ENCODE data around the gene CLDN3. TPM values are rescaled to one million over a fixed set of nuclear protein-coding genes. Genes with fewer than 3 reads are reported as not detected.

The CLDN3 gene
- total and polyA plus RNA-seq, 9 of the 15 experiments (the other 6 are each of a cell fraction or from before 2014, with no cell fraction given) = 0.29 TPM; not detected in 8

DNA sequence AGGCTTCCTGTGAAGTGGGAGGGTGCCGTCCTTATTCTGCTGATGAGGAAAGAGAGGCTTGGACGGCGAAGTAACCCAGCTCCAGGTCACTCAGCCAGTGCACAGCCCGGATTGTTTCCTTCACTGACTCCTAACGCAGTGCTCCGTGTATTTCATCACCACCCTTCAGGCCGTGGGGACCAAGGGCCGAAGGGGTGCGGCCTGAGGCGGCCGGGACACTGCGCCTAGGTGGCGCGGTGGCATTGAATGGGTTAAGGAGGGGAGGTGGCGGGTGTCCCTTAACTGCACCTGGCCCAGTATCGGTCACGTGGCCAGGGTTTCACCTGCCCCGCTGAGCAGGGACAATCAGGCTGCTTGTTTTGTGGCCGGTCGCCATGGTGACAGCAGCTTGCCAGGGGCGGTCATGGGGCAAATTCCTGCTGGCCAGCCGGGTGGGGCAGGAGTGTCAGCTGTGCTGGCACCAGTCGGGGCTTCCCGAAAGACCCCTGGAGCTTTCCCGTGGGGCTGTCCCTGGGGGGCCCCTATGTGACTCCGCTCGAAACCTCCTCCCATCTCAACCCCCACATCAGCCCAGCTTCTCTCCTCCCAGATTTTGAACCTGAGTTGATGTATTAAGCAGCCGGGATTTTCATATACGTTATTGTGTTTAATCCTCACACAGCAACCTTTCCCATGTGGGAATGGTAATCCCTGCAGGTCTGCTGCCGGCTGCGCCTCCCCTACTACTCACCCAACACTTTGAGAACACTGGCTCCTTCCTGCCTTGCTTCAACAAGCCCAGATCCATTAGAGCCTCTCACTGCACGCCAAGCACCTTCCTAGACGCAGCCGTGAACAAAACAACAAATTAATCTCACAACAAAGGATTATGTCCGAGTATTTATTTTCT lies 27.1 kb downstream of the CLDN3 start (continued):
- TF ChIP-seq ESRRB (CRISPR knock-in tag; IDR thresholded peaks at IDR 0.05; ENCODE audit: borderline replicate concordance) = no peak
- no peak for TF ChIP-seq SP1 (CRISPR knock-in tag; IDR thresholded peaks at IDR 0.05)

DNA sequence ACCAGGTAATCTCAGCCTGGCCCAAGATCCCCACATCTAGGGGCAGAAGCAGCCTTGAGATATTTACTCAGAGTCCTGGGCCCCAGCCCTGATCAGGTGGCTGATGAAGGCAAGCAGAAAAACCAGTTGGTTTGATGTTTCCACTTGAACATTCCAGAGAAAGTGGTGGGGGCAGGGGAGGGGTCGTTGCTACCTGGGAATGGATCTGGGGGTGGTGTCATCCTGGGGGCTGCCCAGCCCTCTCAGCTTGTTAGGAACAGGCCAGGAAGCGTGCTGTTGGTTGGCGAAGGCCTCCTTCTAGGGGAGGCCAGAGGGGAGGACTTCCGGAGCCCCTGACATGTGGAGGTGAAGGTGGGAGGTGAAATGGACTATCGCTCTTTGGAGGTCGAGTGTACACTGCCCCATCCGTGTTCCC lies 27.7 kb downstream of the CLDN3 start:
- no TSS peak for BruUV-seq (replicated peaks)
- POLR2A ChIA-PET = no interaction called here

More for the DNA sequence above, 27.7 kb downstream of the CLDN3 start:
- Histone ChIP-seq H3K4me2 (ENCODE audit: insufficient read depth, low read length) (no peak overlapping the region), H3K79me2 (ENCODE audit: control insufficient read depth, insufficient read depth, low read length) (peaks cover 17% of the 10 kb centered on the region), H3K9me3 (replicated peaks; ENCODE audit: control insufficient read depth, insufficient read depth, low read depth, low read length) (no peaks in the 10 kb centered on the region), H3K4me1 (replicated peaks in 1 of 2; ENCODE audit: control insufficient read depth in 2 of 2, insufficient read depth in 2 of 2, low read length in 2 of 2) (peaks cover 2 to 34% of the 10 kb centered on the region in 2 experiments; a peak in 4 of 5 replicates), H2AFZ (ENCODE audit: low read depth, low read length) (no peak overlapping the region), H3K36me3 (ENCODE audit: control insufficient read depth, insufficient read depth, low read length) (peaks cover 6% of the 10 kb centered on the region; the same call in 1 of the 3 replicates), H3K9me1 (ENCODE audit: control insufficient read depth, insufficient read depth, low read length) (peaks cover 4% of the 10 kb centered on the region), H3K4me3 (no peak overlapping the region), H4K20me1 (replicated peaks; ENCODE audit: control insufficient read depth, insufficient read depth, low read length) (peaks cover 7% of the 10 kb centered on the region; the same call in 1 of the 2 replicates), H3K27me3 (ENCODE audit: control insufficient read depth in 2 of 2, insufficient read depth in 2 of 2, low read length in 2 of 2) (no peaks in the 10 kb centered on the region), H3K27ac (ENCODE audit: extremely low read depth, low read depth, low read length) (no peak overlapping the region), H3K9ac (ENCODE audit: insufficient read depth in 1 of 2, low read depth in 2 of 2, low read length in 2 of 2) (peak overlapping the region in 1 of 2 experiments; percentile 54; a peak in 1 of 4 replicates)
- intact Hi-C loops (cut with micrococcal nuclease) (no loop called here), in situ Hi-C loops (cut with MboI) (loop anchor here (5.0 kb wide), 1 partner anchor 115 kb away; no protein-coding TSS in a partner anchor)
- TF ChIP-seq MECOM (CRISPR knock-in tag; IDR thresholded peaks at IDR 0.05) = no peak
- TF ChIP-seq, protein P1, sequence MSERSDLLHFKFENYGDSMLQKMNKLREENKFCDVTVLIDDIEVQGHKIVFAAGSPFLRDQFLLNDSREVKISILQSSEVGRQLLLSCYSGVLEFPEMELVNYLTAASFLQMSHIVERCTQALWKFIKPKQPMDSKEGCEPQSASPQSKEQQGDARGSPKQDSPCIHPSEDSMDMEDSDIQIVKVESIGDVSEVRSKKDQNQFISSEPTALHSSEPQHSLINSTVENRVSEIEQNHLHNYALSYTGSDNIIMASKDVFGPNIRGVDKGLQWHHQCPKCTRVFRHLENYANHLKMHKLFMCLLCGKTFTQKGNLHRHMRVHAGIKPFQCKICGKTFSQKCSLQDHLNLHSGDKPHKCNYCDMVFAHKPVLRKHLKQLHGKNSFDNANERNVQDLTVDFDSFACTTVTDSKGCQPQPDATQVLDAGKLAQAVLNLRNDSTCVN (CRISPR knock-in tag; IDR thresholded peaks at IDR 0.05) = 0 out of 2 replicates have a peak, but pooled peaks have one; percentile 3
- TF ChIP-seq TGIF2 (CRISPR knock-in tag; IDR thresholded peaks at IDR 0.05) = no peak
- TF ChIP-seq CHD4 (IDR thresholded peaks at IDR 0.05; ENCODE audit: insufficient read depth, insufficient replicate concordance, low read depth, low read length, poor library complexity, severe bottlenecking) = no peak
- no peak for TF ChIP-seq FOXJ2 (tag; IDR thresholded peaks at IDR 0.05)
- TF ChIP-seq, protein P2, sequence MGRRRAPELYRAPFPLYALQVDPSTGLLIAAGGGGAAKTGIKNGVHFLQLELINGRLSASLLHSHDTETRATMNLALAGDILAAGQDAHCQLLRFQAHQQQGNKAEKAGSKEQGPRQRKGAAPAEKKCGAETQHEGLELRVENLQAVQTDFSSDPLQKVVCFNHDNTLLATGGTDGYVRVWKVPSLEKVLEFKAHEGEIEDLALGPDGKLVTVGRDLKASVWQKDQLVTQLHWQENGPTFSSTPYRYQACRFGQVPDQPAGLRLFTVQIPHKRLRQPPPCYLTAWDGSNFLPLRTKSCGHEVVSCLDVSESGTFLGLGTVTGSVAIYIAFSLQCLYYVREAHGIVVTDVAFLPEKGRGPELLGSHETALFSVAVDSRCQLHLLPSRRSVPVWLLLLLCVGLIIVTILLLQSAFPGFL (CRISPR knock-in tag; IDR thresholded peaks at IDR 0.05) = no peak
- no peak for ATAC-seq
- CTCF ChIA-PET (ENCODE audit: low intra/inter-chr PET ratio) = no interaction called here
- FAIRE-seq = no peak
- peak in 1 of 4 experiments; percentile 20 for DNase-seq (ENCODE audit: extremely low read depth in 1 of 4, low spot score in 3 of 4)
- 59% methylated on average over 7 of the region's 7 CpGs for WGBS (ENCODE audit: insufficient coverage, low coverage, missing lambda C conversion rate)
